Endothelial cell of umbilical vein (primary cell): ENCODE data around the gene CDS2. TPM values are rescaled to one million over a fixed set of nuclear protein-coding genes. Genes with fewer than 3 reads are reported as not detected.

Experiments
- BruUV-seq: library from RNA; stranded (reverse); fragments of 400-500 nt; replicated peaks from 2 replicates; lab custom pipeline; 2021; lab: Mats Ljungman, UMichigan
- CTCF ChIA-PET: fragments of 300-600, 350-600 bp; sonication (Branson Sonifier 250); formaldehyde crosslinking; loops from one replicate; lab custom pipeline; 2021; ENCODE audit warnings: antibody characterized with exemption, inconsistent platforms; lab: Charles Lee
- POLR2A ChIA-PET: fragments of 300-600, 350-600 bp; sonication (Branson Sonifier 250); formaldehyde crosslinking; loops from one replicate; lab custom pipeline; 2021; ENCODE audit warnings: antibody characterized with exemption, inconsistent platforms; lab: Charles Lee
- DNase-seq: peaks from one replicate; pipeline ENCODE4 v3.0.0-alpha.2; 2011; ENCODE audit warnings: low read depth, low spot score
- FAIRE-seq: peaks from 2 replicates; lab custom pipeline; 2011; peaks lifted over from hg19 to GRCh38; lab: Jason Lieb, UNC
- H2AFZ ChIP-seq: 2 replicates; pipeline ENCODE4 v1.6.0; 2012; ENCODE audit warnings: low read depth, low read length, control low read depth, inconsistent platforms
- H3K27ac ChIP-seq: 2 replicates; pipeline ENCODE4 v1.5.1; 2011; ENCODE audit warnings: low read depth, mild to moderate bottlenecking, control low read depth, low read length, moderate library complexity; ENCODE audit not compliant: insufficient read depth
- H3K27me3 ChIP-seq, 2 experiments: 2 replicates each; pipeline versions ENCODE4 v1.6.0 to v1.6.1; 2011; ENCODE audit warnings: low read length in 2 of 2, mixed read lengths in 1 of 2; ENCODE audit not compliant: control insufficient read depth in 2 of 2, insufficient read depth in 2 of 2
- H3K36me3 ChIP-seq, 2 experiments: 2 replicates in 1 of 2; 3 replicates in 1 of 2; pipeline ENCODE4 v1.5.1; 2011; ENCODE audit warnings: low read length in 2 of 2, mild to moderate bottlenecking in 1 of 2, moderate library complexity in 1 of 2; ENCODE audit not compliant: control insufficient read depth in 2 of 2, insufficient read depth in 2 of 2; ENCODE audit errors: extremely low read depth in 1 of 2
- H3K4me1 ChIP-seq: 3 replicates; pipeline ENCODE4 v1.5.1; 2011; ENCODE audit warnings: mild to moderate bottlenecking, low read length; ENCODE audit not compliant: control insufficient read depth, insufficient read depth; ENCODE audit errors: extremely low read depth
- H3K4me2 ChIP-seq: 2 replicates; pipeline ENCODE4 v1.6.1; 2011; ENCODE audit warnings: low read length, control low read depth, mixed read lengths; ENCODE audit not compliant: insufficient read depth
- H3K4me3 ChIP-seq, 3 experiments: fragments of 200-600 bp in 1 of 3; sonication (generic), shearing (Covaris generic) in 1 of 3; replicated peaks in 1 of 3; 2 replicates each; pipeline ENCODE4 v1.5.1; 2011 to 2016; ENCODE audit warnings: control low read depth in 3 of 3, low read length in 3 of 3, mild to moderate bottlenecking in 2 of 3, inconsistent platforms in 1 of 3, low read depth in 1 of 3, moderate library complexity in 1 of 3; ENCODE audit not compliant: insufficient read depth in 1 of 3
- H3K79me2 ChIP-seq: 2 replicates; pipeline ENCODE4 v1.6.0; 2012; ENCODE audit warnings: low read length, inconsistent platforms; ENCODE audit not compliant: control insufficient read depth, insufficient read depth
- H3K9ac ChIP-seq: replicated peaks from 2 replicates; pipeline ENCODE3; 2011; ENCODE audit warnings: low read length, control low read depth; ENCODE audit not compliant: insufficient read depth; ENCODE audit errors: extremely low read depth
- H3K9me1 ChIP-seq: replicated peaks from 3 replicates; pipeline ENCODE4 v1.6.0; 2011; ENCODE audit warnings: mild to moderate bottlenecking, low read length; ENCODE audit not compliant: control insufficient read depth, insufficient read depth; ENCODE audit errors: extremely low read depth
- H3K9me3 ChIP-seq: replicated peaks from 2 replicates; pipeline ENCODE4 v1.5.1; 2012; ENCODE audit warnings: low read length, inconsistent platforms; ENCODE audit not compliant: control insufficient read depth, insufficient read depth
- H4K20me1 ChIP-seq: replicated peaks from 2 replicates; pipeline ENCODE3; 2011; ENCODE audit warnings: mild to moderate bottlenecking, low read length; ENCODE audit not compliant: control insufficient read depth, insufficient read depth; ENCODE audit errors: extremely low read depth
- CTCF ChIP-seq, 2 donors: IDR thresholded peaks; 1 replicate in 1 of 2; 2 replicates in 1 of 2; pipeline ENCODE4 v1.5.1; 2011; ENCODE audit warnings: low read length in 2 of 2, mild to moderate bottlenecking in 2 of 2, moderate library complexity in 2 of 2, control low read depth in 1 of 2, inconsistent platforms in 1 of 2, low read depth in 1 of 2; ENCODE audit not compliant: insufficient read depth in 1 of 2; ENCODE audit errors: extremely low read depth in 1 of 2
- EZH2 ChIP-seq: IDR thresholded peaks from 2 replicates; pipeline ENCODE4 v1.6.1; 2012; ENCODE audit warnings: borderline replicate concordance, low read depth, mild to moderate bottlenecking, moderate library complexity, low read length, inconsistent platforms; ENCODE audit not compliant: severe bottlenecking
- FOS ChIP-seq: IDR thresholded peaks from 2 replicates; pipeline ENCODE4 v1.6.1; 2011; ENCODE audit warnings: mild to moderate bottlenecking, low read length, moderate library complexity, borderline replicate concordance; ENCODE audit not compliant: insufficient read depth
- GATA2 ChIP-seq: IDR thresholded peaks from 2 replicates; pipeline ENCODE4 v1.7.0; 2011; ENCODE audit warnings: low read depth, mild to moderate bottlenecking, moderate library complexity, mixed read lengths, low read length; ENCODE audit not compliant: insufficient read length, insufficient read depth
- JUN ChIP-seq: IDR thresholded peaks from 2 replicates; pipeline ENCODE4 v1.6.1; 2011; ENCODE audit warnings: borderline replicate concordance, low read depth; ENCODE audit not compliant: insufficient read length, insufficient read depth
- MAX ChIP-seq: IDR thresholded peaks from 2 replicates; pipeline ENCODE4 v1.6.1; 2011; ENCODE audit not compliant: insufficient read depth, insufficient read length
- MYC ChIP-seq: IDR thresholded peaks from one replicate; pipeline ENCODE4 v1.6.1; 2011; ENCODE audit warnings: mild to moderate bottlenecking, low read depth, low read length
- POLR2A ChIP-seq: IDR thresholded peaks from 2 replicates; pipeline ENCODE4 v1.6.1; 2012; ENCODE audit warnings: low read depth, mild to moderate bottlenecking, control low read depth, low read length
- POLR2AphosphoS5 ChIP-seq: IDR thresholded peaks from 2 replicates; pipeline ENCODE4 v1.6.1; 2012; ENCODE audit warnings: low read depth, mild to moderate bottlenecking, control low read depth, low read length, moderate library complexity; ENCODE audit not compliant: insufficient read depth
- dilution Hi-C: fragments of 300-500 bp; cut with MboI; formaldehyde crosslinking; loops from one replicate; pipeline ENCODE4 v1.15.0; 2019; ENCODE audit warnings: low sequenced_read_pairs; ENCODE audit not compliant: extremely low pct_ligation_motif_present
- intact Hi-C: fragments of 100-400 bp; cut with micrococcal nuclease; formaldehyde crosslinking; loops from one replicate; pipeline ENCODE4 v1.10.0; 2022
- polyA plus RNA-seq, 4 experiments: library from polyadenylated mRNA; depleted of rRNA in 3 of 4; stranded (reverse) in 3 of 4; unstranded in 1 of 4; fragments of >200 nt; gene quantifications; 2 replicates each; pipeline versions ENCODE4 v1.2.1 to v1.2.3, GENCODE V29; 2011 to 2012; ENCODE audit warnings: missing spikeins in 1 of 4
- total RNA-seq: library from RNA; stranded (reverse); gene quantifications from 2 replicates; pipeline ENCODE4 v1.2.3, GENCODE V29; 2021

The CDS2 gene
- total and polyA plus RNA-seq, 2 donors (not counting 3 experiments of a cell fraction or from before 2014, with no cell fraction given): 47.0 to 49.0 TPM

- intact Hi-C loops: no loop called here
- dilution Hi-C loops: no loop called here
- H3K36me3 ChIP-seq: peaks cover 3 to 7% of the 10 kb centered on the region in 2 experiments
- H3K4me3 ChIP-seq: no peak overlapping the region
- H3K27me3 ChIP-seq: no peaks in the 10 kb centered on the region
- H4K20me1 ChIP-seq: no peaks in the 10 kb centered on the region
- CTCF ChIA-PET: interaction anchor here (0.7 to 1.2 kb wide), 2 partner anchors 19 kb away, joined by 3 to 4 read pairs; no protein-coding TSS in a partner anchor
- H3K4me2 ChIP-seq: no peak overlapping the region
- peaks cover 18% of the 10 kb centered on the region for H3K4me1 ChIP-seq
- peaks cover 5% of the 10 kb centered on the region for H3K79me2 ChIP-seq
- no peak overlapping the region for H3K9ac ChIP-seq
- TF ChIP-seq MYC (no peak), EZH2 (no peak), JUN (no peak), FOS (no peak), POLR2A (no peak), GATA2 (no peak), MAX (no peak), CTCF (IDR thresholded peaks at IDR 0.05; ENCODE audit: extremely low read depth in 1 of 2, insufficient read depth in 1 of 2, low read depth in 1 of 2, low read length in 2 of 2) (no peak), POLR2AphosphoS5 (no peak)
- H2AFZ ChIP-seq: no peak overlapping the region
- no TSS peak for BruUV-seq
- DNase-seq: no peak
- H3K27ac ChIP-seq: no peak overlapping the region
- POLR2A ChIA-PET: no interaction called here
- FAIRE-seq: no peak
- H3K9me1 ChIP-seq: no peaks in the 10 kb centered on the region
- no peaks in the 10 kb centered on the region for H3K9me3 ChIP-seq
Measured at GRCh38 chr20:5173751-5174150, 46.9 kb downstream of the CDS2 start.
